Stimulated activated CD4-positive, alpha-beta T cell treated with anti-CD3 and anti-CD28 coated beads, Interleukin-1b, Interleukin-23, amount 100 ng/mL, for 1 hour (primary cell): ENCODE results near the gene MGAT5B.

Source experiments
- DNase-seq, 2 donors: peaks; one replicate each; pipeline ENCODE4 v3.0.0-alpha.2; 2020; ENCODE audit warnings: low read depth in 2 of 2

MGAT5B gene

DNA sequence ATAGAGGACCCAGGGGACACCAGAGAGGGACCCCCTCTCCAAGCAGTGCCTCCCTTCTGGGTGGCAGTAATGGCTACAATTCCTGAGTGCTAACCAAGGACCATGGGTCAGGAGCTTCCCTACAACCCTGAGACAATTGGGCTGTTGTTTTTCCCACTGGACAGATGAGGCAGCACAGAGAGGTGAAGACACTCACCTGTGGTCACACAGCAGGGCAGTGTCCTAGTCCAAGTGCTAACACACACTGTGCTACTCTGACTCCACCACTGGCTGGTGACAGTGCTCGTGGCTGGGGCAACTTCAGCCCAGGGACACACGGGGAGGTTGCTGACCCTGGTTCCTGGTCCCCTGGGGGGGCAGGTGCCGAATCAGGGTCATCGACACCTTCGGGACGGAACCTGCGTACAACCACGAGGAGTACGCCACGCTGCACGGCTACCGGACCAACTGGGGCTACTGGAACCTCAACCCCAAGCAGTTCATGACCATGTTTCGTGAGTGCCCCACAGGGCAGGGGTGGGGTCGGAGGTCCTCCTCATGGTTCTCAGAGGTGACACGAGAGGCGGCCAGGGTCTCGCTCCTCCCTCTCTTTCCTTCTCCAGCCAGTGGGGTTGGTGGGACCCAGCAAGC lies 58.1 kb downstream of the MGAT5B start:
- no peak for DNase-seq

- no peak for DNase-seq
Measured at GRCh38 chr17:76927577-76927976, 59.4 kb downstream of the MGAT5B start.

- DNase-seq: no peak
Measured at GRCh38 chr17:76927982-76928381, 59.8 kb downstream of the MGAT5B start.

DNA sequence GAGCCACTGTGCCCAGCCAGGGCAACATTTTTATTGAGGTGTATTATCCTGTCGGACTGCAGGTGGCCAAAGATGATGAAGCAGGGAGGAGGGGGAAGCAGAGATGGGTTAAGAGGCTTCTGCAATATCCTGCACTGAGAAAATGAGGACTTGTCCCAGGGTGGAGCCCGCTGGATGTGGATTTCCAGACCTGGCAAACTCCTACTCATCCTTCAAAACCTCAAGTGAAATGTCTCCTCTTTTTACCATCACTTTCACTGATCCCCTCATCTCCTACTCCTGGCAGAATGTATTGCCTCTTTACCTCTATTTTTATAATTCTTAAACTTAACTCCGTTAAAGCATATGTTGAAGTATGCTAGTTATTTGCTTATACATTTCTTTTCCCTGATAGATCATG lies 60.9 kb downstream of the MGAT5B start:
- no peak for DNase-seq

- no peak for DNase-seq
Measured at GRCh38 chr17:76929601-76930000, 61.4 kb downstream of the MGAT5B start.

- no peak for DNase-seq
Measured at GRCh38 chr17:76930107-76930506, 61.9 kb downstream of the MGAT5B start.

DNA sequence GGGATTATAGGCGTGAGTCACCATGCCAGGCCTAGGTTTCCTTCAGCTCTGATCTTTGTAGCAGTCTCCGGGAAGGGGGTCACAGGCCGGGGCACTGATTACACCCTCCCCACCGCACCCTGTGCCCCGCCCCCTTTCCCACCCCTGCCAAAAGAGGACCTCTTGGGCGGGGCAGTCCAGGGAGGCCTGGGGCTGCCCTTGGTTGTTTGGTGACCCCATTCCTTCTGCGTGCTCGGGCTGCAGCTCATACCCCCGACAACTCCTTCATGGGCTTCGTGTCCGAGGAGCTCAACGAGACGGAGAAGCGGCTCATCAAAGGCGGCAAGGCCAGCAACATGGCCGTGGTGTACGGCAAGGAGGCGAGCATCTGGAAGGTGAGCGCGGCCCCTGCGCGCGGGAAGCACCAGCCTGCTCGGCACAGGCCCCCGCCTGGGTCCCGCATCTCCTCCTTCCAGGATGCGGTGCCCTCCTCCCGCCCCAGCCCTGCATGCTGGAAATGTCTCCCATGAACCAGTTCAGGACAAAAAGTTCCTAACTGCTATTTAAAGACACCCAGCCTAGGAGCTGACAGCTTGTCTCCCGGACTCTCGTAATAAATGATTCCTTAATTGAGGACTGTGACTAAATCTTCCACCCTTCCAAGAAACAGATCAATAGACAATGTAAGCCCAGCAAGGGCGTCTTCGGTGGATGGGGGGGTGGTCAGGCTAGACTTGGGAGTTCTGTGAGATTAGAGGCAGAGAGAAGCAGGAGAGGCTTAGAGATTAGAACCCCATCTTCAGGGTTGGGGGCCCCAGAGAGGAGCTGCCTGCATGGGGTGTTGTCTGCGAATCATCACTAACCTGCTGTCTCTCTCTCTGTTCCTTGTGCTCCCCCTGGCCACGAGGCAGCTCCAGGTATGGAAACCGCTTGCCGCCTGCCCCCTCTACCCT lies 64.5 kb downstream of the MGAT5B start:
- no peak for DNase-seq

GRCh38 chr17:76934561-76935320 lies 66.5 kb downstream of the MGAT5B start:
- DNase-seq: no peak

DNA sequence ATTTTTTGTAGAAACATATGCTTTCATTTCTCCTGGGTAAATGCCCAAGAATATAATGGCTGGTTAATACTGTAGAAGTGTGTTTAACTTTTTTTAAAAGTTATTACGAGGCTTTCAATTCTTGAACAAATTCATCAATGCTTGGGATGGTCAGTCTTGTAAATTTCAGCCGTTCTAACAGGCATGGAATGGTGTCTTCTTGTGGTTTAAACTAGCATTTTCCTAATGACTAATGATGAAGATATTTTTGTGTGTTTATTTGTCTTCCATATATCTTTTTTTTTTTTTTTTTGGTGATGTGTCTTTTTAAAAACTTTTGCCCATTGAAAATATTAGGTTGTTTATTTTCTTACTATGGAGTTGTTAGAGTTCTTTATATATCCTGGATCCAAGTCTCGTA lies 67.1 kb downstream of the MGAT5B start:
- DNase-seq: no peak

- DNase-seq: no peak
Measured at GRCh38 chr17:76937238-76937637, 69.0 kb downstream of the MGAT5B start.

DNA sequence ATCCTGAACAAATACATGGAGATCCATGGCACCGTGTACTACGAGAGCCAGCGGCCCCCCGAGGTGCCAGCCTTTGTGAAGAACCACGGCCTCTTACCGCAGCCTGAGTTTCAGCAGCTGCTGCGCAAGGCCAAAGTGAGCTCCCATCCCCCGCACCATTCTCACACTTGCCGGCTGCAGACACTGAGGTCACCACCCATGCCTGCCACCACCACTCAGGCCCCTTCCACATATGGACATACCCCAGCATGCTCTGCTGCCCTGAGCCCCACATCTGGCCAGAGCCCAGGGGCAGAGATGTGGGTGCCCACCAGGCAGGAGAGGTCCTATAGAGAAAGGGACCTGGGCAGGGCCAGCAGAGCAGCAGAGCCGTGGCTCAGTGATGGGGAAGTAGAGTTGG lies 69.8 kb downstream of the MGAT5B start:
- DNase-seq: no peak

DNA sequence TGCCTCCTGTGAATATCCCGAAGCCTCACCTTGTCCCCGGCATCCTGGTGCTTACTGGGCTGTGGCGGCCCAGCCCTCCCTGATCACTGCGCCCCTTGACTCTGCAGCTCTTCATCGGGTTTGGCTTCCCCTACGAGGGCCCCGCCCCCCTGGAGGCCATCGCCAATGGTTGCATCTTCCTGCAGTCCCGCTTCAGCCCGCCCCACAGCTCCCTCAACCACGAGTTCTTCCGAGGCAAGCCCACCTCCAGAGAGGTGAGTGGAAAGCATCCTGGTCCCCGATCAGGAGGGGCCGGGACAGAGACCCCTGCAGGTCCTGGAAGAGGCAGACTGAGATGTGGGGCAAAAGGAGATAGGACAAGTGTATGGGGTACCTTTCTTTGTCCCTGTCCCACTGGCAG lies 72.1 kb downstream of the MGAT5B start:
- no peak for DNase-seq

GRCh38 chr17:76940738-76941350 lies 72.6 kb downstream of the MGAT5B start:
- no peak for DNase-seq

GRCh38 chr17:76943202-76943601 lies 75.0 kb downstream of the MGAT5B start:
- DNase-seq: no peak

- DNase-seq: no peak
Measured at GRCh38 chr17:76943781-76944213, 75.6 kb downstream of the MGAT5B start.

GRCh38 chr17:76944477-76944876 lies 76.3 kb downstream of the MGAT5B start:
- no peak for DNase-seq

DNA sequence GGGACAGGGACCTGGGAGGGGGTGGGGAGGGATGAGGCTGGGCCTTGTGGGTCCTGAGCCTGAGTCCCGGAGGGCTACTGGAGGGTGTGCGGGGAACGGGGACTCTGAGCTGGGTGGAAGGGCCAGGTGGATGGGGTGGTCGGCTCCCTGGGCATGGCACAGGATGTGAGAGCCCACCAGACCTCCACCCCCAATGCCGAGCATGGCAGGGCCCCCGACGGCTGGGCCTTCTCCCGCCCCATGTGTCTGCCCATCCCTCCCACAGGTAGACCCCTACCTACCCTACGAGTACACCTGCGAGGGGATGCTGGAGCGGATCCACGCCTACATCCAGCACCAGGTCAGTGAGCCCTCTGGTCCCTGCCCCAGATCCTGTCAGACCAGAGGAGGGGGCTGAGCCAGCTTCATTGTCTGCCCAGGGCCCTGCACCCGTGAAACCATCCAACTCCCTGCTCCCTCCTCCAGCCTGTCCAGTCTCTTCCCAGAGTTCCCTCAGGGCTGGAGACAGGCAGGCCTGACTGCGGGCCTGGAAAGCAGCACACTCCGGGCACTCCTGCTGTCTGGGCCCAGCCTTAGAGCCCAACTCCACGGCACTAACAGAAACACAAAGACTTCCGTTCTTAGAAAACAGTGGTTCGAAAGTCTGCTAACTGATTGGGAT lies 78.0 kb downstream of the MGAT5B start:
- no peak for DNase-seq

DNA sequence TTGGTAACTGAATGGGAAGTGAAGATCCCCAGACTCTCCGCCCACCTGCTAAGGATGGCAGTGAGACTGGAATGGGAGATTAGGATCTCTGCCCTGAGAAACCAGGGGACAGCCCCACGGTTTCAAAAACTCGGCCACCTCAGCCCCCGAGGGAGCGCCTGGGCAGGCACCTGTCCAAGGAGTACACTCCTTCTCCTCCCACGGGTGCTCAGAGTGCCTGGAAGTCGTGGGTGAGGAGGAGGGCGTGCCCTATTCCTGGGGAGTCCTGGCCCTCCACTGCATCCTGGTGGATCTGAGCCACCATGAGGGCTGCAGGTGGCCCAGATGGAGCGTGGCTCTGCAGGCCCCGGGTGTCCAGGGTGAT lies 78.5 kb downstream of the MGAT5B start:
- DNase-seq: no peak

DNA sequence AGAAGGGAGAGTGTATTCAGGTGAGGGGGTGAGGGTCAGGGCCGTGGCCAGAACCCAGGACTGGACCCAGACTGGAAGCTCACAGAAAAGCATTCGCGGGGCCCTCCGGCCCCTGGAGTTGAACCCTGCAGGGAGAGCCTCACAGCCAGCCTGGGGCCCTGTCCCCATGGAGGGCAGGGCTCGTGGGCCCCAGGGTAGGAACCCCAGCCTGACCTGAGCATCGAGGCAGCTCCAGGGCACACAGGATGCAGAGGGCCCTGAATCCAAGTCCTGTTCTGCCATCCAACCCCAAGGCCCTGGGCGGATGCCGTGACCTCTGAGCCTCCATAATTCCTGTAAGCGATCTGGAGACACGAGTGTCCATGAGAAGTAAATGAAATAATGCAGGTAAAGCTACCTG lies 79.1 kb downstream of the MGAT5B start:
- DNase-seq: no peak

DNA sequence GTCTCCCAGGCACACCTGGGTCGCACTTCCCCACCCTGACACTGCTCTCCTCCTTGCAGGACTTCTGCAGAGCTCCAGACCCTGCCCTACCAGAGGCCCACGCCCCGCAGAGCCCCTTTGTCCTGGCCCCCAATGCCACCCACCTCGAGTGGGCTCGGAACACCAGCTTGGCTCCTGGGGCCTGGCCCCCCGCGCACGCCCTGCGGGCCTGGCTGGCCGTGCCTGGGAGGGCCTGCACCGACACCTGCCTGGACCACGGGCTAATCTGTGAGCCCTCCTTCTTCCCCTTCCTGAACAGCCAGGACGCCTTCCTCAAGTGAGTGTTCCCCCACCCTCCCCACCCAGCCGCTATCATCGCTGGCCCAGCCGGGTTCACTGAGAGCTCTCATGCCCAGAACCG lies 79.6 kb downstream of the MGAT5B start:
- DNase-seq: no peak

GRCh38 chr17:76948301-76948700 lies 80.1 kb downstream of the MGAT5B start:
- no peak for DNase-seq
